DMS153 treated with DMSO at 0.1 percent for 48 hours (cell line): ENCODE data around the gene CDYL.

Experiments used
- DNase-seq: peaks from one replicate; lab custom pipeline; 2025; ENCODE audit not compliant: unreplicated experiment; lab: John Stamatoyannopoulos, UW

The CDYL gene

DNA sequence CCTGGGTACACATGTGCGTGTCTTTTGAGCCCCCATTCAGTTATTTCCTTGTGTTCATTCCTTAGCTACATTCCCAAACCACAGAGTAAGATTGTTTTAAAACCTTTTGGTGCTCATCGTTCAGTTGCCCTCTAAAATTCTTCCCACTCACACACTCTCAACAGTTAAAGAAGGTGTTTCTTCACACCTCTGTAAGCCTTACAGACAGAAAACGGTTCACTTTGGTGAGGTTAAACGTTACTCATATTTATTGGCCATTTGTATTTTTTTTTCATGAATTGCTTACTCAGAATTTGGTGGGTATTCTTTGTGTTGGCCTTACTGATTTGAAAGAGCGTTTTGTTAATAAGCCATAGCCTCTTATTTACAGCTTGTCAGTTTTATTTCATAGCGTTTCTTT is 97.7 kb downstream of the CDYL start:
- no peak for DNase-seq

DNA sequence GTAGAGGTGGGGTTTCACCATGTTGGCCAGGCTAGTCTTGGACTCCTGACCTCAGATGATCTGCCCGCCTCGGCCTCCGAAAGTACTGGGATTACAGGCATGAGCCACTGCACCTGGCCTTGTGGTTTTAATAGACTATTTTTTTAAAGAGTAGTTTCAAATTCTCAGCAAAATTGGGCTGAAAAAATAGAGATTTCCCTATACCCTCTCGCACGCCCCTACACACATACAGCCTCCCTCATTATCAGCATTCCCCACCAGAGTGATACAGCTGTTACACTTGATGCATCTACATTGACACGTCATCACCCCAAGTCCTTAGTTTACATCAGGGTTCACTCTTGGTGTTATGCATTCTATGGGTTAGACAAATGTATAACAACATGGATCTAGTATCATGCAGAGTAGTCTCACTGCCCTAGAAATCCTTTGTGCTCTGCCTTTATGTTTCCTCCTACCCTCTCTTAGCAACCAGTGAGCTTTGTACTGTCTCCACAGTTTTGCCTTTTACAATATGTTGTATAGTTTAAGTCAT is 103.6 kb downstream of the CDYL start:
- DNase-seq = no peak

DNA sequence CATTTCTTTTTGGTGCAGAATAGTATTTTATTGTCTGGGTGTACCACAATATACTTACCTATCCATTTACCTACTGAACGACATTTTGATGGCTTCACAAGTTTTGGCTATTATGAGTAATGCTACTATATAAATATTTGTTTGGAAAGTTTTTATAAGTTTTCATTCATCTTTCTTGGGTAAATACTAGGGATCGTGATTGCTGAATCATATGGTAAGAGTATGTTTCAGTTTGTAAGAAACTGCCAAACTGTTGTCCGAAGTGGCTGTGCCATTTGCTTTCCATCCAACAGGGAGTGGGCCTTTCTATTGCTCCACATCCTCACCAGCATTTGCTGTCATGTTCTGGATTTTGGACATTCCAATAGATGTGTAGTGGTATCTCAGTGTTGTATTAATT is 104.2 kb downstream of the CDYL start:
- DNase-seq = no peak

DNA sequence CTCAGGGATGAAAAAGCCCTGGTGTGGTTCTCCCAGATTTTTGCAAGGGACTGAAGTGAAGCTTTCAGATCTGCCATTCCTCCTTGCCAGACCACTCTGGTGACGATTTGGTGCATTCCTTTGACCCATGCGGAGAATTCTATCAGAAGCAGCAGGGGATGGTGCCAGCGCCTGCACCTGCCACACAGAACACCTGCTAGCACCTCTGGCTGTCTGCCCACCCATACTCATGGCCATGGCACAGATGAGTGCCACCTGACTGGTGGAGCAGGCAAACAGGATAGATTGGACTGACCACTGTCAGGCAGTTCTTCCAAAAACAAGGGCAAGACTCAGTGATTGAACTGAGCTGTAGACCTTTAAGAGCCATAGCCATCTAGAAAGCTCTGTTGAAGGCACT is 107.1 kb downstream of the CDYL start:
- no peak for DNase-seq

DNA sequence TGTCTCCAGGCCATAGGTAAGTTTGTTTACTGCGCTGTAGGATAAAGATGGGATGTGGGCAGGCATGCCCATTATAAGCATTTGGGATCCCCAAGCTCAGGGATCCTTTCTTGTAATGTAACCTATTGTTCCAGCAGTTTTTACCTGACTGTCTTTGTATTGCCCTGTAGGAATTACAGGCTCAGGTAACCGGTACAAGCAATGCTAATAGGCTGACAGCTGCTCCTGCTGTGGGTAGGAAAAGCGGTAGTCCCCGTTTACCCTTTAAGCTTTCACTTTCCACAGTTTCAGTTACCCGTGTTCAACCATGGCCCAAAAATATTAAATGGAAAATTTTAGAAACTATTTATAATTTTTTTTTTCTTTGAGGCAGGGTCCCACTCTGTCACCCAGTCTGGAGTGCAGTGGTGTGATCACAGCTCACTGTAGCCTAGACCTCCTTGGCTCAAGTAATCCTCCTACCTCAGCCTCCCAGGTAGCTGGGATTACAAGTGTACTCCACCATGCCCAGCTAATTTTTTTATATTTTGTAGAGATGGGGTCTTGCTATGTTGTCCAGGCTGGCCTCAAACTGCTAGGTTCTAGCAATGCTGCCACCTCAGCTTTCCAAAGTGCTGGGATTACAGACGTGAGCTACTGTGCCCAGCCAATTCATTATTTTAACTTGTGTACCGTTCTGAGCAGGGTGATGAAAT is 108.6 kb downstream of the CDYL start:
- DNase-seq = no peak

DNA sequence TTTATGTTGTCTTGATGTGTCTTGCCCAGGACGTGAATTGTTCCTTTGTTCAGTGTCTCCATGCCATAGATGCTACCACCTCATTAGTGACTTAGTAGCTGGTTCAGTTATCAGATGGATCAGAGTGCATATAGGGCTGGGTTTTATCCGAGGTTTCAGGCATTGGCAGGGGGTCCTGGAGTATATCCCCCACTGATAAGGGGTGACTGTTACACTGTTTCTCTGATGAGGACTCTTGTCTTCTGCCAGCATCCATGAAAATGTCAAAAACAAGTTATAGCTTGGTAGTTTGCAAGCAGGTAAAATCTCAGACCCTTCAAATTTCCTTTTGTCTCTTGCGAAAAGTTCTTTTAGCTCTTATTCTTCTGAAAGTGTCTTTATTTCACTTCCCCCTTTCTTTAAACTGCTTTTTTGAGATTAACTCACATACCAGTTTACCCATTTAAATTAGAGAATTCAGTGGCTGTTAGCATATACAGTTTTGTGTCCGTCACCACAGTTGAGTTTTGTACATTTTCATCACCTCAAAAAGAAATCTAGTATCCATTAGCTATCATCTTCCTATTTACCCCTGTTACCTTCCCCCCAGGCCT is 109.2 kb downstream of the CDYL start:
- no peak for DNase-seq

DNA sequence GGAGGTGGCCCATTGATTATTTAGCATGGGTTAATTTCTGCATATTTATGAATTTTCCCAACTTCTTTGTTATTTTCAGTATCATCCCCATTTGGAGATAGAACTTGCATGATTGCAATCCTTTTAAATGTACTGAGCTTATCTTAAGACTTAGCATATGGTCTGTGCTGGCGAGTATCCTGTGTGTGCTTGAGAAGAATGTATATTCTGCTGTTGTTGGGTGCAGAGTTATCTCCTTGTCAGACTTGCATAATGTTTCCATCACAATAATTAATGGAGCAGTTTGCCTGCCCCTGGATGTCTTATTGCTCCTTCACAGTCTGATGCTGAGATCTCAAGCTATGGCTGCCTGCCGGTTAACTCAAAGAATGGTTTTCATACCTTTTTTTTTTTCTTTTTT is 112.6 kb downstream of the CDYL start:
- no peak for DNase-seq

DNA sequence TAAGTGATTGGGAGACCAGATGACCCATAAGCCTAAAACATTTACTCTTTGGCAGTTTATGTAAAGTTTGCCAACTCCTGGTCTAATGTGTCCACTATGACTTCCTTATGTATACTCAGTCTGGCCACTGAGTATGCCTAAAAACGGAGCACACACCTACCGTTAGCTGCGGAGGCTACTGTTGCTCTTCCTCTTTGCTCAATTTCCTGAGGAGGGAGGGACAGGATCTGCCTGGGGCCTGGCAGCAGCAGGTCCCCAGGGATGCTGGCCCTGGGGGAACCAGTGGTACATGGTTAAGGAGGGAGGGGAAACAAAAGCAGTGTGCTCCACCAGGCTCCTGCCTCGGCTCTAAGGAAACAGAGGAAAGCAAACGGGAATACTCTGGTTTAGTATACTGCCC is 113.5 kb downstream of the CDYL start:
- no peak for DNase-seq

DNA sequence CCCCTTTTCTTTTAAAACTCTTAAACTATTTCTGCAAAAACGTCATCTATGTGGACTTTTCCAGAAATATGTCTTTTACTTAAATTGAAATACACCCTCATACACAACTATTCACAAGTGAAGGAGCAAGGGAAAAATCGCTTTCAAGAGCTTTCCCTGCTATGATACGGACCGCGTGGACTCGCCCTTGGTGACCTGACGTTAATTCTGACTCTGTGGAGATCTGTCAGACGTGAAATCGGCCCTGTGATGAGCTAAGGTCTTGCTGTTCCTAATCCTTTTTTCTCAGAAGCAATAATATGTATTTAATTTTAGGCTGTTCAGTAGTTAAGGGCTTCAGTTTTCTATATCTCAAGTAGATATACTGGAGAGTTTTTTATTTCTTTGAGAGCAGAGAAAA is 114.0 kb downstream of the CDYL start:
- DNase-seq = no peak

DNA sequence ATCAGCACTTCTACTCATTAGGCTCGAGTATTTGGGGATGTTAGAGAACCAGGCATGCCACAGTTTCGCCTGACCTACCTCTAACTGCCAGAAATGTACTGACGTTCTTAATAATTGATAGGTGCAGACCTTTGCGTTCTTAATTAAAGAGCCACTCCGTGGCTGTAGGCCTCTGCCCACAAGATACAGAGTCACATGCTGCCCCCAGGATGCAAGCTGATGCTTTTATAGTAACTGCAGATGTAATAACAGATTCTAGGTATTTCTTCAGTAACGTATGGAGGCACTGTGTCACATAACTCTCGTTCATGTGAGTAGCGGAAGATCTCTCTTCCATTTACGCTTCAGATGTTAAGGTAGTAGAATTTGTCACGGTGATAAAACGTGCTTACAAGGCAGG is 114.4 kb downstream of the CDYL start:
- DNase-seq = no peak

DNA sequence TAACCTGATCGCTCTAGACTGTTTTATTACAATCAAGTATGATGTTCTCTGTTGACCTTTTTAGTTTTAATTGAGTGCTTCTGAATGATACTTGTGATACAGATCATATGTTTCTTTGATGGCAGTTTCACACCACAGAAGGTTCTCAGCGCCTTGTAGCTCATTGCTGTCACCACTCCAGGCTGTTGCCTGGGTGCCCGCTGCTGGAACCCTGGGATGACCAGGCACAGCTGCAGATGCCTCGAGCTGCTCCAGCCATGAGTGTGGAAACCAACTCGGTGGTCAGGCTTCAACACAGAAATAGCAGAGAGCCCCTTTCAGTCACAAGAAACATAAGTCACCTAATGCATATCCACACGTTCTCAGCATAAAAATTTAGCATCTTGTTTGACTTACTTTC is 114.9 kb downstream of the CDYL start:
- no peak for DNase-seq

DNA sequence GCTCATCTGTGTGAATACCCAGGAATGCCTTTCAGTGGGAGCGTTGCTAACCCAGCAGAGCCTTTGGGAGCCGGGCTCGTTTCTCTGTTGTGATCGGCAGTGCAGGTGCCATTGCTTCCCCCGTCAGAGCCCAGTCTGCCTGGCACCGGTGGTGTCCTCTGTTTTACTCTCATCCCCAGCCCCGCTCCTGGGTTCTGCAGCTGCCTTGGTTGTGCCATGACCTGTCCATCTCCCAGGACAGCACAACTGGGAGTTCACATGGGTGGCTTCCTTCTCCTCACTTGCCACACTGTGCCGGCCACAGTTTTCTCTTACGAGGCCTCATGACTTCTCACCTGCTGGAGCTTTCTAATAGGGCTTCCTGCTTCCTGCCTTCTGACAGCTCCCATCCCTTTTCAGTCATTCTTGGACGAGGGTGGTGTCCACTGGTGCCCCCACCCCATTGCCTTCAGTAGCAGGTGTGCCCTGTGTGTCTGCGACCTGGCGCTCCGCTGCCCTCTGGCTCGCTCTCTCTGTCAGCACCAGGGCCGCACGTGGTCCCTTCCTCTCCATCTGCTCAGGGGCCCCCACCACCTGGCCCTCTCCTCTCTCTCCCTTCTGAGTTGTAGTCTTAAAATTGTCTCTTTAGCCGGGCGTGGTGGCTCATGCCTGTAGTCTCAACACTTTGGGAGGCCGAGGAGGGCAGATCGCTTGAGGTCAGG is 116.7 kb downstream of the CDYL start:
- DNase-seq = no peak

DNA sequence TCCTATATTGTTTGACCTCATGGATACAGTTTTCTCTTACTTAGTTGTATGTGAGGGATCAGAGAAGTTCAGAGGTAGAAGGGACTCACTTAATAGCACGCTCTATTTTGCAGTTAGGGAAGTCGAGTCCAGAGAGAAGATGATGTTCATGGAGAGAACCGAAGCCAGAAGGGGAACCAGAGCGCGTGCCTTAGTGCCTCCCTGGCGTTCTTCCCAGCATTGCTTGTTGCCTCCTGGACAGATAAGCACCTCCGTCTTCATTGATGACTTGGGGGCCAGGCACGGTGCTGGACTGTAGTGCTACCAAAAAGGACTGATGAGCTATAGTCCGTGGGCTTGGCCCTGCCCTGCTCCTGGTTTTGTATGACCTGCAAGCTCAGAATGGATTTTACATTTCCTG is 117.8 kb downstream of the CDYL start:
- DNase-seq = no peak

DNA sequence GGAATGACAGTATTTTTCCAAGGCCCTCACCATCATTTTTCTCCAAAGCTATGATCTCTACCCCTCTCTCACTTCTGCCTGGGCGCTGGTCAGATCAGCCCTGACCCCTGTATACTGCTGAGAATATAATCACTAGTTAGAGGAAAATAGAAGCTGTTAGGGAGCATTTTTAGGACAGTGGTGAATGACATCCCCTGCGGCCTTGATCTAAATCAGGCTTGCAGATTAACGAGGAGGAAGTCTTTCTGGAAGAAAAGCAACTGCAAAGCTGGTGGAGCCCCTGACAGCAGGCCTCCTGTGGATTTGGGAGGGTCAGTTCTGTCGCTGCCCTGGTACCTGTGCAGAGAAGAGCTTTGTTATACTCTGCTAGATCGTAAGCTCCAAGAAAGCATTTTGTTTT is 119.8 kb downstream of the CDYL start:
- no peak for DNase-seq

DNA sequence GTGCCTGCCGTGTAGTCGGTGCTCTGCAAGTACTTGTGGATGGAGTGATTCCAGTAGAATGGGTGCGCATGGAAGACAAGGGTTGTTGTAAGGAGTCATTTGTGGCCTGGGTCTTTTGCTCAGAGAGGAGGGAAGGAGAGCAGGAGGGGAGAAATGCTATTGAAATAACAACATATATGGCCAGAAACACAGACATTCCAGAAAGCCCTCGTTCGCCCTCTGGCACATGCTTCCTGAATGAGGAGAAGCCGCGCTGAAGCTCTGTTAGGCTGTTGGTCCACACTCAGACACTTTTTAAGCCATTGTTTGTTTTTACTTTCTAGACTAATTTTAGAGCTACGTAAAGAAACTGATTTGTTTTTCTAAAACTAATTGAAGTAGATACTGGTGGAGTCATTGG is 120.2 kb downstream of the CDYL start:
- DNase-seq = no peak

DNA sequence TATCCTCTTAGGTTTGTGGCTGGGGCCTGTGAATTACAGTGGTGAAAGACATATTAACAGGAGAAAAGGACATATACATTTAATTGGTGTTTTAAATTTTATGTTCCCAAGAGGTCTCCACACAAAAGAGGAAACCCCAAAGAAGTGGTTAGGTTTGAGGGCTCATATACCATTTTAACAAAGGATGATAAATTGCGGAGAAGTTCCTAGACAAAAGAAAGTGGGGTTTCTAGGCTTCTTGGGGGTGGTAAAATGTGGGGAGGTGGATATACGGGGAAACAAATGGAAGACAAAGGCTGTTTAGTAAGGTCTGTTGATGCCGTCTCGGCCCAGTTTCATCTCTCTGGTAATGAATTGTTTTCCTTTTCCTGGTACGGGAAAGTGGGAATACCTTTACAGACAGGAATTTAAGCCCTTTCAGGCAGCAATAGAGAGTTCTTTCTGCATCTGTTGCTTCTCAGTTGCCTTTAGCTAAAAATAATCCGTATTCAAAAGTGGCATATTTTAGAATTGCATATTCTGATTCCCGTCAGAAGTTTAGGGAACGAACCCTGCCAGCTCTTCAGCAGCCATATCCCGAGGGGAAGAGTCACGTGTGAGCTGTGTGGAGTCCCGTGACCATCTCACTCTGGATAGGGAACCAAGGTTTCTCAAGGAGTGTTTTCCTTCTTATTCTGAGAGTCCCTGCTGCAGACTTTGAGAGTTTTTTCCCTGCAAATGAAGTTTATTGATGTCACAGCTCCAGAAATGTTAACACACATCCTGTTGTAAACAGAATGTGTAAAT is 123.2 kb downstream of the CDYL start:
- no peak for DNase-seq

DNA sequence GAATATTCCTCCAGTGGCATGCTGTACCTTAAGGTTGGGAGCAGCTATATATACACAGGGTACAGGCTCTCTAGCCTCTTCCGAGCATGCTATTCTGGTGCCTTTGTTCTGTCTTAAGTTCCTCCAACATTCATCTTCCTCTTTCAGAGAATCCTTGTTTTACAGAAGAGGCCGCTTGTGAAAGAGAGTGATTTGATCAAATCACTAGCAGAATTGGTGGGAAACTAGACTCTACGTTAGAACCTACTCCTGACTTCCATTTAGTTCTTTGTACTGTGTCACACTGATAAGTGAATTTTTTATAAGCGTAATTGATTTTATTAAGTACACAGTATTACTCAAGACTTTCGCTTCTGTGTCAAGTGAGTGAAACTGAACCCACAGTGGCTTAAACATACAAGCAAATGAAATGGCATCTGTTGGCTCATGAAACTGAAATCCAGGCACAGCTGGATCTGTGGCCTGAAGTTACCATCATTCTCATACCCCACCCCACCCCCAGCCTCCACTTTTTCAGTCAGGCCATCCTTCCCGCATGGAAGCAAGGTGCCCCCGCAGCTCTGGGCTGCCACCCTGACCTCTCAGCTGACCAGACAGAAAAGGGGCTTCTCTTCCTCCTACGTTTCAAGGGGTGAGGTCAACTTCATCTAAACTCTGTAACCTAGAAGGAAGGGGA is 125.3 kb downstream of the CDYL start:
- no peak for DNase-seq

DNA sequence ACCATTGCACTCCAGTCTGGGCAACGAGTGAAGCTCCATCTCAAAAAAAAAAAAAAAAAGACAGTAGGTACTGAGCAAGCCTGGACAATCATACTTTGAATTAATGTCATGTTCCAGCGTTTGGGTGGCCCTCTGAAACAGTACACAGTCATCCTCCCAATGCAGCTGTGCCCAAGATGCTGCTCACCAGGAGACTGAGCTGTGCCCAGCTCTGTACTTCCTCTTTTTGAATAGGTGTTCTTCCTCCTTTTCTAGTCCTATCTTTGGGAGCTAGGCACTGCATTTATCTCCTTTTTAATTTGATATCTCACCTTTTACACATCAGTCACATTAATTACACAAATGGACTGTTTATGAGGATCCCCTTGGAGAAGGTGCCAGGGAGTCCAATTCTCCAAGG is 126.2 kb downstream of the CDYL start:
- DNase-seq = no peak

DNA sequence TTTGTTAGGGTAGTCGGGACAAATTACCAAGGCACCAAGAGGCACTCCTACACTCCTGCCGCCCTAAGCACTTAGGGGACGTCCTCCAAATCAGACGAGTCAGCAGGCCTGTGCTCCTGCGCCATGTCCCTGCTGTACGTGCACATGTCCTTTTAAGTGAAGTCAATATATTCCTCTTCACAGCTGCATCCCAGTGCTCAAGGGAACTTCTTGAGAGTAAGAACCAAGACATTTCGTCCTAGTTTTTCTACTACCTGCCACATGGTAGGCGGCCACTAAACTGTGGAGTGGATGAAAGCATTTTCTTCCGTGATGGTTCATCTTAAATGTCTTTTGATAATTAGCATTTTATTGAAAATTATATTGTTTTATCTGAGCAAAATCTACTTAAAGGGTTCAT is 126.9 kb downstream of the CDYL start:
- DNase-seq = no peak

DNA sequence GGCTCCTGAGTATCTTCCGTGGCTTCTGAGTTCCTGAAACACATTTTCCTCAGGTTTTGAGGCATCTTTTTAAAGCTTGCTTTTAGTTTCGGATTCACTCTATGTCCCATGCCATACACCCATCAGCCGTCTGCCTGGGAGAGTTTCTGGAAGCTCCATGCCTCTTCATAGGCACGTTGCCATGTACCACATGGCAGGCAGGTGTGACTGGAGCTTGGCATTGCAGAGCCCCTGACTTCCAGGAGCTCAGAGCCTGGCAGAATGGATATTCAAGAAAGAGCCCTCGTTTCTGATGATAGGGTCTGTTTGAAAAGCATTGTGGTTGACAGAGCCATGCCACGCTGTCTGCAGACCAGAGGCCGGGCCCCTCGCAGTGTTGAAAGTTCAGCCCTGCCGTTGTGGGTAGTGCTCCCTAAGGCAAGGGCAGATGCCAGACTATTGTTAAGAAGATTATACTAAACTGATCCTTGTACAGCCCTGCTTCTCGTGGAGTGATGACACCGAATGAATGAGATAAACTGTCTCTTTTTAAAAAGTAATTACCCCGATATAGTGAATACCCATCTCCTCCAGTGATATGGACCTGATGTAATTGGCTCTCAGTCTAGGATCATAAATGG is 127.7 kb downstream of the CDYL start:
- no peak for DNase-seq
